GM18861 (cell line): ENCODE results near the gene GLRX.

Source experiments
- ATAC-seq: cut with Tn5 transposase; IDR thresholded peaks from one replicate; pipeline ENCODE4 v1.9.1; 2021; ENCODE audit not compliant: unreplicated experiment

The GLRX gene

GRCh38 chr5:95822542-95823181 is at the start of gene GLRX:
Gene GLRX, minus strand, starts transcription at chr5:95822726. Its CDS starts 64 bp downstream, at chr5:95822662.
- peak; percentile 36 for ATAC-seq

- no peak for ATAC-seq
Measured at GRCh38 chr5:95871146-95871806, 48.8 kb upstream of the GLRX start.

GRCh38 chr5:95870105-95870672 is 47.7 kb upstream of the GLRX start:
- peak; percentile 53 for ATAC-seq

- peak; percentile 46 for ATAC-seq
Measured at GRCh38 chr5:95869173-95869855, 46.8 kb upstream of the GLRX start.

GRCh38 chr5:95868136-95868535 is 45.6 kb upstream of the GLRX start:
- ATAC-seq, result no peak

- ATAC-seq, result no peak
Measured at GRCh38 chr5:95866435-95867040, 44.0 kb upstream of the GLRX start.

GRCh38 chr5:95864944-95865504 is 42.5 kb upstream of the GLRX start:
- ATAC-seq, result no peak

GRCh38 chr5:95864456-95864855 is 41.9 kb upstream of the GLRX start:
- no peak for ATAC-seq

GRCh38 chr5:95863383-95863757 is 40.8 kb upstream of the GLRX start:
- ATAC-seq, result no peak

- no peak for ATAC-seq
Measured at GRCh38 chr5:95862671-95863382, 40.3 kb upstream of the GLRX start.

- ATAC-seq, result no peak
Measured at GRCh38 chr5:95861864-95862561, 39.5 kb upstream of the GLRX start.

- no peak for ATAC-seq
Measured at GRCh38 chr5:95861221-95861863, 38.8 kb upstream of the GLRX start.

- no peak for ATAC-seq
Measured at GRCh38 chr5:95859661-95860060, 37.1 kb upstream of the GLRX start.

GRCh38 chr5:95858661-95859595 is 36.4 kb upstream of the GLRX start:
- ATAC-seq, result peak; percentile 88

GRCh38 chr5:95858023-95858461 is 35.5 kb upstream of the GLRX start:
- no peak for ATAC-seq

- ATAC-seq, result no peak
Measured at GRCh38 chr5:95857185-95857945, 34.8 kb upstream of the GLRX start.

- no peak for ATAC-seq
Measured at GRCh38 chr5:95856501-95856981, 34.0 kb upstream of the GLRX start.
